Fibroblast of pulmonary artery (primary cell): Measurements from ENCODE around the gene PRRC2B.

Experiments used
- DNase-seq: peaks from one replicate; pipeline ENCODE4 v3.0.0-alpha.2; 2010; ENCODE audit warnings: low read depth
- H3K4me3 ChIP-seq: replicated peaks from 2 replicates; pipeline ENCODE4 v1.5.1; 2011; ENCODE audit warnings: low read depth, mild to moderate bottlenecking, control low read depth, low read length, moderate library complexity
- TF ChIP-seq, protein P1 (sequence below): IDR thresholded peaks from 2 replicates; pipeline ENCODE4 v1.5.1; 2011; ENCODE audit warnings: mild to moderate bottlenecking, control low read depth, low read length, inconsistent platforms; ENCODE audit errors: missing control alignments

The PRRC2B gene

DNA sequence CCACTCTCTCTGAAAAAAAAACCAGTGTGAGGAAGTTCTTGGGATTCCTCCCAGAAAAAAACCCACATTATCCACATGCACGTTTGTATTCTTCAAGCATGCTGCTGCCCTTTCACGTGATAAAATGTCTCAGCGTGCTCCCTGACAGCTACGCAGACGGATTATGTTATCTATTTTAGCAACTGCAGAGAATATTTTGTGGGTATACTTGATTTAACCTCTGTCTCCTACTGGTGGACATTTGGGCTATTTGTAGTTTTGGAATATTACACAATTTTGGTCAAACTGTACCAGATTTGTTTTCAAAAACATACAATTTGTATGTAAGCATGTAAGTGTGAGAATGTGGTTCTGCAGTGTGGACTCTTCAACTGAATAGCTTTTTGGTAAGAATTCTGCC is 10.7 kb downstream of the PRRC2B start:
- TF ChIP-seq, protein P1, sequence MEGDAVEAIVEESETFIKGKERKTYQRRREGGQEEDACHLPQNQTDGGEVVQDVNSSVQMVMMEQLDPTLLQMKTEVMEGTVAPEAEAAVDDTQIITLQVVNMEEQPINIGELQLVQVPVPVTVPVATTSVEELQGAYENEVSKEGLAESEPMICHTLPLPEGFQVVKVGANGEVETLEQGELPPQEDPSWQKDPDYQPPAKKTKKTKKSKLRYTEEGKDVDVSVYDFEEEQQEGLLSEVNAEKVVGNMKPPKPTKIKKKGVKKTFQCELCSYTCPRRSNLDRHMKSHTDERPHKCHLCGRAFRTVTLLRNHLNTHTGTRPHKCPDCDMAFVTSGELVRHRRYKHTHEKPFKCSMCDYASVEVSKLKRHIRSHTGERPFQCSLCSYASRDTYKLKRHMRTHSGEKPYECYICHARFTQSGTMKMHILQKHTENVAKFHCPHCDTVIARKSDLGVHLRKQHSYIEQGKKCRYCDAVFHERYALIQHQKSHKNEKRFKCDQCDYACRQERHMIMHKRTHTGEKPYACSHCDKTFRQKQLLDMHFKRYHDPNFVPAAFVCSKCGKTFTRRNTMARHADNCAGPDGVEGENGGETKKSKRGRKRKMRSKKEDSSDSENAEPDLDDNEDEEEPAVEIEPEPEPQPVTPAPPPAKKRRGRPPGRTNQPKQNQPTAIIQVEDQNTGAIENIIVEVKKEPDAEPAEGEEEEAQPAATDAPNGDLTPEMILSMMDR, result no peak
- H3K4me3 ChIP-seq, result no peak overlapping the region
- DNase-seq, result peak; percentile 61

DNA sequence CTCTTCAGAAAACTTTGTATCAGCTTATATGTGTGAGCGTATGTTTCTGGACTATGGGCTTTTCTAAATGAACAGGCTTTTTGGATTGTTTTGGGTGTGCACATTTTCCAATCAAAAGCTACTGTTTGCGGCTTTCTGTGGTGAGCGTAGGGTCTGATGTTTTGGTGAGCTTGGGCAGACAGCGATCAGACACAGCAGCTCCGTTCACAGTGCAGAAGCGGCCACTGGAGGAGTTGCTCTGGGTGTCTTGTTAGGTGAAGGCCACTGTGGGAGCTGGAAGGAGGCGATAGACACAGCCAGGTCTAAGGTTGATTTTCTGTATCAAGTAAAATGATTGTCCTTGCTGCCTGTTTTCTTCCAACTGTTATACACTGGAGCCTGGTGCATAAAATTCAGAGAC is 11.1 kb downstream of the PRRC2B start:
- H3K4me3 ChIP-seq, result no peak overlapping the region
- no peak for DNase-seq
- TF ChIP-seq, protein P1, result no peak

DNA sequence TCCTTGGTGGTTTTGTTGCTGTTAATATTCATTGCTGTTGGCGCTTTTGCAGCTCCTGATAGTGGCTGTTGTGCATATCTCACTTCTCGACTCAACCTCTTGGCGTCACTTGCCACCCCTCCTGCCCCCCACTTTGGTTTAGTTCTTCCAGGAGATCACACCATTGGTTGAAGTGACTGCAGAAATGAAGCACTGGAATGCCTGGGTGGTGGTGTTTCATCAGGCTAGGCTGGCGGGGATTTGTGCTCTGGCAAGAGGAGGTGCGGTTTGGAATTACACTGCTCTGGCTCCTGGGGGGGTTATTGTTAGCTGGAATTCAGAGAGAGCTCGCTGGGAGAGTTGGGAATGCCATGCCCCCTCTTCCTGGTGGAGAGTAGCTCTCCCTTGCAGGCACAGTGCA is 11.5 kb downstream of the PRRC2B start:
- TF ChIP-seq, protein P1, result no peak
- DNase-seq, result peak; percentile 63
- no peak overlapping the region for H3K4me3 ChIP-seq

DNA sequence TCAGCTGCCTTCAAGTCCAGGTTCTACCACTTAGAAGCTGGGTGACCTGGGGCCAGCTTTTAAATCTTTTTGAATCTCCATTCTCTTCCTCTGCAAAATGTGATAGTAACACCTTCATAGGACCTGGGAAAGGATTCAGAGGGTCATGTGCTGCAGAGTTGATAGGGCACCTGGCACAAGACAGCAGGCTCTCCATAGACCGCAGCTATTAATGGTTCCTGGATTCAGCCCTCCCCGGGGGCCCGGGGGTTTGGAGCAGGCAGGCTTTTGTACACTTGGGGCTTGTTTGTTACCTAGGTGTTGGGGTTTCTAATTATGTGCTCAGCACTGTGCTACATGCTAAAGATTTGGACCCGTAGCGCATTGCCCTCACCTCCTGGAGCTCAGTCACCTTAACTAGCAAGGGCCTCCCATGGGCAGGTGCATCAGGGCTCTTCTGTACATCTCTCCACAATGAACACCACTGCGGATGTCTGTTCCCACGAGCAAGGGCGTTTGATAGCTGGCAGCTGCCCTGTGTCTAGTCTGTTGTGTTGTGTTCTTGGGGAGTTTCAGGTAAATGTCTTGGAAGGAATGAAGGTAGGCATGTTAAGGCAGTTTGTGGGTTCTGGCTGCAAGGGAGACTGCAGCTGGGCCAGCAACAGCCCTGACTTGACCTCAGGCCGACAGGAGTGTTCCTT is 12.1 kb downstream of the PRRC2B start:
- DNase-seq, result no peak
- TF ChIP-seq, protein P1, result no peak
- H3K4me3 ChIP-seq, result no peak overlapping the region

DNA sequence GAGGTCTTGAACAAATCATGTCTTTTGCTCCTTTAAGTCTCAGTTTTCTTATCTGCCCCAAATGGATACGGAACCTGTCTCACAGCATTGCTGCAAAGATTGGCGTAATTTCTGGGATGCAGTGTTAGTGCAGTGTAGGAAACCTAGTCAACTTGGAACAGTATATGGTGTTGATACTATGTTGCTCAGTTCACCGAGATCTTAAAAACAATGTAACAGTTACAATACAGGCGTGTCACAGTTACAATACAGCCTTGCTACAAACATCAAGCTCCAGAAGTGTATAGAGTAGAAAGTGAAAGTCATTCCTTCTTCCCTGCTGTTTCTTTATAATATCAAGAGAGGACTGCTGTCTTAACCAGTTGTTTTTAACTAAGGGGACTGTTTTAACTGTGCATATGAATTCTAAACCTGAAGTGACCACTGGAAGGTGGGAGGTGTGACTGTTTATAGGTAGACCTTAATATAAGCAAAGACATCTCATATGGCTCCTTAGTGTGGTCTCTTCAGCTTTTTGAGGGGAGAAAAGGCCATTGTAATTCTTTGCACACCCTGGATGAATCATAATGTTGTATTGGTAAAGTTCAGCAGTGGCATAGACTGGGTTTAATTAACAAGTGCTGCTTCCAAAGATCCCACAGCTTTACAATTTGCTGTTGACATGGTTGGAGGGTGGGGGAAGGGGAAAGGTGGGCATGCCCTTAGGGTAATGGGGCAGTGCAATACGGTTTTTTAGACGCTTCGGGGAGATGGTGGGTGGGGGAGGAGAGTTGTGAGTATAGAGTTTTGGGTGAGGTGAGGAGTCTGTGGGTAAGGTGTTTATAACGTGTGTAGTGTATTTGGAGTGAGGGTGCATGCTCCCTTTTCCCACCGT is 12.9 kb downstream of the PRRC2B start:
- TF ChIP-seq, protein P1, result no peak
- DNase-seq, result no peak
- H3K4me3 ChIP-seq, result no peak overlapping the region

DNA sequence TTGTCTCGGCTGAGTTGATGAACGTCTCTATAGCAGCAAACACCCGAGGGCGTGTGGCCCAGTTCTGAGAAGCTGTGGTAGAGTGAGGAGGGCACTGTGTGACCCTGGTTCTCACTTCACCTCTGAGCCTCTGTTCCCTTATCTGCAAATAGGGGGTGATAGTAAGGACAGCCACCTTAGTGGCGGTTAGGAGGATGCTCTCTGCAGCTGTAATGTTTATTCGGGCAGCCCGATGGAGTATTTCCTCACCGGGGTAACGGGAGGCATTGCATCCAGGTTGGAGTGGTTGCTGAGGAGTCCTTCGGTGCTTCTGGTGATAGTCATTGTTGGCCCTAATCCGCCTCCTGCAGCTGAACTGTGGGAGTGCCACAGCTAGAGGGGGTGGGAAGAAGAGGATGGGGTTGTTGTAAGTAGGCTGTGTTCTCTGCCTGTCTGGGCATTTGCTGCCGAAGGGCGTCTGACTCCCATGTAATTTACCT is 13.9 kb downstream of the PRRC2B start:
- DNase-seq, result peak; percentile 57
- H3K4me3 ChIP-seq, result no peak overlapping the region
- TF ChIP-seq, protein P1, result peak; percentile 35
